ENCODE results near the gene PGS1. TPM values are rescaled to one million over a fixed set of nuclear protein-coding genes. Genes with fewer than 3 reads are reported as not detected.

The PGS1 gene
- total and polyA plus RNA-seq, 9 donors: 13.5 to 50.2 (median 35.0) TPM

DNA sequence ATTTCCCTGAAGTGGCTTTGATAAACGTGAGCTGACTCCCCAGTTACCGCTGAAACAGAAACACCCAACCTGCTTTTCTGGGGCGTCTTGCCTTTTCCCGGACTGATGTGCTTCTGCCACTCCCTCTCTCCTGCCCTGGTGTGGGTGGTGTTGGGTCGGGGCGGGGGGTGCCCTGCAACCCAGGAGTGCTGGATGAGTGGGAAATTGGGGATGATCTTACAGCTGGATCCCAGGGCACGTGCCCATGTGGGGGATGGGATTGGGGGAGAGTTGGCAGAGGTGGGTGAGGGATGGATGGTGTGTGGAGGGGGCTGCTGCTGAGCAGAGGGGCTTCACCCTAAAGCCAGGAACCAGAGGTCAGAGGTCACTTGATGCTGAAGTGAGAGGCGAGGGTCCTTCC lies 28.5 kb downstream of the PGS1 start:
- intact Hi-C loops (cut with DNase I): loop anchor here in 1 of 4 donors (10.0 kb wide), 1 partner anchor 1662 kb away; no protein-coding TSS in a partner anchor
- TF ChIP-seq CTCF (IDR thresholded peaks at IDR 0.05): no peak
- TF ChIP-seq POLR2A (IDR thresholded peaks at IDR 0.05): no peak
- no peak for TF ChIP-seq EP300 (IDR thresholded peaks at IDR 0.05)
- Histone ChIP-seq H3K4me1 (ENCODE audit: insufficient read depth) (no peaks in the 10 kb centered on the region), H3K9me3 (no peaks in the 10 kb centered on the region), H3K27ac (no peak overlapping the region), H3K27me3 (no peaks in the 10 kb centered on the region), H3K4me3 (no peak overlapping the region), H3K36me3 (no peaks in the 10 kb centered on the region)
- no peak for DNase-seq
- 79 to 81% (median 81%) methylated on average over 8 of the region's 8 CpGs for WGBS, 3 donors

- H3K9me3 ChIP-seq: no peaks in the 10 kb centered on the region
- intact Hi-C loops (cut with DNase I): loop anchor here in 1 of 4 donors (10.0 kb wide), 1 partner anchor 1663 kb away; no protein-coding TSS in a partner anchor
- no peaks in the 10 kb centered on the region for H3K36me3 ChIP-seq
Observed at GRCh38 chr17:78407387-78408000, 29.0 kb downstream of the PGS1 start.

GRCh38 chr17:78408476-78409050 lies 30.1 kb downstream of the PGS1 start:
- WGBS, 3 donors: 87 to 90% (median 89%) methylated on average over 23 of the region's 23 CpGs
- H3K36me3 ChIP-seq: no peaks in the 10 kb centered on the region
- H3K4me1 ChIP-seq (ENCODE audit: insufficient read depth): no peaks in the 10 kb centered on the region

More at GRCh38 chr17:78407387-78408000, 29.0 kb downstream of the PGS1 start:
- 85 to 95% (median 88%) methylated on average over 7 of the region's 7 CpGs for WGBS, 3 donors
- no peak for DNase-seq
- TF ChIP-seq CTCF (IDR thresholded peaks at IDR 0.05): no peak
- TF ChIP-seq EP300 (IDR thresholded peaks at IDR 0.05): no peak
- TF ChIP-seq POLR2A (IDR thresholded peaks at IDR 0.05): no peak
- H3K27ac ChIP-seq: no peak overlapping the region
- H3K27me3 ChIP-seq: no peaks in the 10 kb centered on the region
- no peaks in the 10 kb centered on the region for H3K4me1 ChIP-seq (ENCODE audit: insufficient read depth)
- H3K4me3 ChIP-seq: no peak overlapping the region

More at GRCh38 chr17:78408476-78409050, 30.1 kb downstream of the PGS1 start:
- no peaks in the 10 kb centered on the region for H3K27me3 ChIP-seq
- H3K27ac ChIP-seq: no peak overlapping the region
- no peaks in the 10 kb centered on the region for H3K9me3 ChIP-seq
- intact Hi-C loops (cut with DNase I): loop anchor here in 1 of 4 donors (10.0 kb wide), 1 partner anchor 1664 kb away; no protein-coding TSS in a partner anchor
- no peak for DNase-seq
- TF ChIP-seq POLR2A (IDR thresholded peaks at IDR 0.05): no peak
- TF ChIP-seq CTCF (IDR thresholded peaks at IDR 0.05): no peak
- no peak for TF ChIP-seq EP300 (IDR thresholded peaks at IDR 0.05)
- H3K4me3 ChIP-seq: no peak overlapping the region

Data from ovary (tissue), 9 donors.